AG04449 (cell line): ENCODE data around the gene TPCN1.

ENCODE experiments used
- CTCF ChIA-PET: fragments of 350-600 bp; formaldehyde crosslinking; extraction: SDS; loops from one replicate; lab custom pipeline; 2021; ENCODE audit warnings: antibody characterized with exemption; lab: Yijun Ruan, JAX
- POLR2A ChIA-PET: fragments of 400-600, 350-600 bp; formaldehyde crosslinking; extraction: SDS; loops from one replicate; lab custom pipeline; 2020; ENCODE audit warnings: antibody characterized with exemption, inconsistent platforms; lab: Yijun Ruan, JAX
- DNase-seq: peaks from one replicate; pipeline ENCODE4 v3.0.0-alpha.2; 2010; ENCODE audit warnings: low read depth, low spot score
- H3K4me3 ChIP-seq: 2 replicates; pipeline ENCODE4 v1.5.1; 2011; ENCODE audit warnings: low read depth, mild to moderate bottlenecking, control low read depth, low read length
- CTCF ChIP-seq: IDR thresholded peaks from one replicate; pipeline ENCODE4 v1.5.1; 2011; ENCODE audit warnings: mild to moderate bottlenecking, moderate library complexity, low read length, control low read depth, inconsistent platforms; ENCODE audit not compliant: insufficient read depth; ENCODE audit errors: missing control alignments

The TPCN1 gene

GRCh38 chr12:113276946-113277500 is 55.8 kb downstream of the TPCN1 start:
- POLR2A ChIA-PET: no interaction called here
- no peak for DNase-seq
- no peak overlapping the region for H3K4me3 ChIP-seq
- CTCF ChIA-PET: no interaction called here
- TF ChIP-seq CTCF: no peak

GRCh38 chr12:113277511-113277910 is 56.2 kb downstream of the TPCN1 start:
- H3K4me3 ChIP-seq: no peak overlapping the region
- no peak for DNase-seq
- TF ChIP-seq CTCF: no peak
- ChIA-PET CTCF (no interaction called here), POLR2A (no interaction called here)

- no peak overlapping the region for H3K4me3 ChIP-seq
- ChIA-PET POLR2A (no interaction called here), CTCF (no interaction called here)
- DNase-seq: no peak
- TF ChIP-seq CTCF: no peak
Measured at GRCh38 chr12:113278141-113278540, 56.9 kb downstream of the TPCN1 start.

- CTCF ChIA-PET: no interaction called here
- TF ChIP-seq CTCF: no peak
- DNase-seq: no peak
- H3K4me3 ChIP-seq: no peak overlapping the region
- POLR2A ChIA-PET: no interaction called here
Measured at GRCh38 chr12:113278633-113279032, 57.4 kb downstream of the TPCN1 start.

GRCh38 chr12:113284751-113285150 is 63.5 kb downstream of the TPCN1 start:
- DNase-seq: no peak
- ChIA-PET POLR2A (no interaction called here), CTCF (interaction anchor here (0.6 kb wide), 1 partner anchor 108 kb away, joined by 3 read pairs; no protein-coding TSS in a partner anchor)
- TF ChIP-seq CTCF: no peak
- H3K4me3 ChIP-seq: no peak overlapping the region

- no peak overlapping the region for H3K4me3 ChIP-seq
- ChIA-PET CTCF (no interaction called here), POLR2A (no interaction called here)
- no peak for DNase-seq
- TF ChIP-seq CTCF: no peak
Measured at GRCh38 chr12:113285679-113286610, 64.7 kb downstream of the TPCN1 start.
